ENCODE data around the gene PBX3. TPM values are rescaled to one million over a fixed set of nuclear protein-coding genes. Genes with fewer than 3 reads are reported as not detected.

The PBX3 gene
- total and polyA plus RNA-seq, 12 donors, result 14.5 to 79.6 (median 56.3) TPM

- intact Hi-C loops (cut with DNase I), result no loop called here
- ATAC-seq, result peak in 2 of 8 donors; percentile 37 to 41
- no peaks in the 10 kb centered on the region for H3K9me3 ChIP-seq
- peaks cover 0 to 10% (median 0%) of the 10 kb centered on the region in 9 donors for H3K4me1 ChIP-seq
- DNase-seq, result no peak
- WGBS, 2 donors, result 97 to 98% methylated on average over 5 of the region's 5 CpGs
- peaks cover 0 to 43% (median 7%) of the 10 kb centered on the region in 9 donors for H3K36me3 ChIP-seq
- no peaks in the 10 kb centered on the region for H3K27me3 ChIP-seq
- no peak for TF ChIP-seq CTCF (IDR thresholded peaks at IDR 0.05)
- H3K27ac ChIP-seq, result no peak overlapping the region
- no peak overlapping the region for H3K4me3 ChIP-seq
Measured at GRCh38 chr9:125932746-125933455, 185.7 kb downstream of the PBX3 start.

- 94% methylated on average over 3 of the region's 3 CpGs for WGBS, 2 donors
- Histone ChIP-seq H3K4me1 (no peaks in the 10 kb centered on the region), H3K27me3 (no peaks in the 10 kb centered on the region), H3K36me3 (peaks cover 0 to 39% (median 0%) of the 10 kb centered on the region in 9 donors), H3K4me3 (no peak overlapping the region), H3K9me3 (peaks cover 0 to 19% (median 6%) of the 10 kb centered on the region in 11 donors), H3K27ac (no peak overlapping the region)
- DNase-seq, result no peak
- intact Hi-C loops (cut with DNase I), result no loop called here
- no peak for ATAC-seq
- TF ChIP-seq CTCF (IDR thresholded peaks at IDR 0.05), result no peak
Measured at GRCh38 chr9:125942125-125942524, 195.0 kb downstream of the PBX3 start.

- no peaks in the 10 kb centered on the region for H3K4me1 ChIP-seq
- DNase-seq (no peak), ATAC-seq (no peak)
- peaks cover 0 to 30% (median 0%) of the 10 kb centered on the region in 9 donors for H3K36me3 ChIP-seq
- intact Hi-C loops (cut with DNase I), result no loop called here
- H3K27me3 ChIP-seq, result no peaks in the 10 kb centered on the region
- WGBS, 2 donors, result 91 to 100% methylated on average over 2 of the region's 2 CpGs
- H3K27ac ChIP-seq, result no peak overlapping the region
- no peak for TF ChIP-seq CTCF (IDR thresholded peaks at IDR 0.05)
- H3K9me3 ChIP-seq, result peaks cover 0 to 19% (median 6%) of the 10 kb centered on the region in 11 donors
- H3K4me3 ChIP-seq, result no peak overlapping the region
Measured at GRCh38 chr9:125943831-125944230, 196.7 kb downstream of the PBX3 start.

- Histone ChIP-seq H3K36me3 (peaks cover 0 to 20% (median 0%) of the 10 kb centered on the region in 9 donors), H3K27ac (no peak overlapping the region), H3K4me1 (no peaks in the 10 kb centered on the region), H3K9me3 (peaks cover 0 to 19% (median 6%) of the 10 kb centered on the region in 11 donors), H3K27me3 (no peaks in the 10 kb centered on the region), H3K4me3 (no peak overlapping the region)
- intact Hi-C loops (cut with DNase I), result no loop called here
- DNase-seq, result no peak
- no peak for ATAC-seq
- no peak for TF ChIP-seq CTCF (IDR thresholded peaks at IDR 0.05)
Measured at GRCh38 chr9:125946397-125946796, 199.2 kb downstream of the PBX3 start.

Measured in heart right ventricle (tissue), 16 donors.